GM12891 (cell line): ENCODE measurements around the gene KRT8.

ENCODE experiments used
- PAX5 ChIP-seq: IDR thresholded peaks from 2 replicates; pipeline ENCODE4 v1.6.1; 2011; ENCODE audit warnings: low read length, moderate library complexity, mild to moderate bottlenecking; ENCODE audit not compliant: insufficient read depth, severe bottlenecking
- POLR2A ChIP-seq: IDR thresholded peaks from 2 replicates; pipeline ENCODE4 v1.6.1; 2011; ENCODE audit warnings: low read depth, low read length, control low read depth
- POLR2AphosphoS5 ChIP-seq: IDR thresholded peaks from 2 replicates; pipeline ENCODE4 v1.6.1; 2011; ENCODE audit warnings: low read depth, low read length, control low read depth
- POU2F2 ChIP-seq: IDR thresholded peaks from 2 replicates; pipeline ENCODE4 v1.6.1; 2011; ENCODE audit warnings: low read depth, mild to moderate bottlenecking, control low read depth, low read length, moderate library complexity
- SPI1 ChIP-seq: IDR thresholded peaks from 2 replicates; pipeline ENCODE4 v1.6.1; 2011; ENCODE audit warnings: low read depth, low read length, control low read depth

DNA sequence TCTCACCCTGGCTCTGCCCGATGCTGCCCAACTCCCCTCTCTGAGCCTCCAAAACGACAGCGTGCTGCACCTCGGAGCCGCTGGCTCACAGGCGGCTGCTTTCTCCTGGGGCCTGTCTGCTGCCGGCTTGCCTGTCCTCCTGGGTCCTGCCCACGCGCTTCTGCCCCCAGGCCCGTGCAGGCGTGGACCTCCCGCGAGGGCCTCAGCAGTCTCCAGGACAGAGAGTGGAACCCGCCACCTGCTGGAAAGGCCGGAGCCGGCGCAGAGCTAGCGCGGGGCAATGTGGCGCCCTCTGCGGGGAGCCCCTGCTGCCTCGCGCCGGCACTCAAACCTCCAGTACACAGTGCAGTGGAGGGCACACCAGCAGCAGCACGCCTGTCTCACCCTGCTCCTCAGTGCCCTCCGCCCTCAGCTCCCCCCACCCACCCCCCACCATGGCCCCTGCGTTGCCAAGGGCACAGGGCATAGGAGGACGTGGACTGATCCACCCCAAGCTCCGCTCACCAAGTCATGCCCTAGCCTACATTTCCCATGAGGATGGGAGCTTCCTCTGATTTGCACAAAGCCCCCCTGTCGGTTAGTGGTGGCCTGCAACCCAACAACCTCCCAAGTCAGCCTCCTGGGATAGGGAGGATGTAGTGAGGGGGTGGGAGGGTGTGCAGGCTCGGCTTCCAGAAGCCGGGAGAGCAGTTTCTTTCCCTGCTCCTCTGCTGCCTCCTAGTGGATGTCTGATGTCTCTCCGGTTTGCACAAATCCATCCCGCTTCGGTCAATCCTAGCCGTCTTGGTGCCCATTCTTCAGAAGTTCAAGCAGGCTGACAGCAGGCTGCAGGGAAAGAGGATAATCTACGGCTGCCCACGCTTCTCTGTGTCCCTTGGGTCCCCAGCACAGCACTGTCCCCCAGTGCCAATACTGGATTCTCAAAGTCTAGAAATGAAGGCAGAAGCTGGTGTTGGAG lies 25.2 kb downstream of the KRT8 start:
- TF ChIP-seq POLR2A (no peak), POLR2AphosphoS5 (no peak), POU2F2 (no peak), PAX5 (no peak), SPI1 (no peak)
